Activated T-cell treated with anti-CD3 and anti-CD28 coated beads for 4 hours (primary cell): ENCODE results near the gene DET1.

Experiments
- DNase-seq: peaks from one replicate; pipeline ENCODE4 v3.0.0-alpha.2; 2020

The DET1 gene

GRCh38 chr15:88463870-88464532, 82.5 kb downstream of the DET1 start:
- DNase-seq: no peak
